BJ (cell line): Measurements from ENCODE around the gene DPEP1. TPM values are rescaled to one million over a fixed set of nuclear protein-coding genes. Genes with fewer than 3 reads are reported as not detected.

Experiments used
- CTCF ChIA-PET: fragments of 350-600 bp; formaldehyde crosslinking; extraction: SDS; loops from one replicate; lab custom pipeline; 2021; ENCODE audit warnings: antibody characterized with exemption, inconsistent platforms; lab: Yijun Ruan, JAX
- POLR2A ChIA-PET: fragments of 300-600 bp; sonication (Branson Sonifier 250); formaldehyde crosslinking; extraction: SDS; loops from one replicate; lab custom pipeline; 2021; ENCODE audit warnings: antibody characterized with exemption; lab: Charles Lee
- DNase-seq: peaks from one replicate; pipeline ENCODE4 v3.0.0-alpha.2; 2011; ENCODE audit warnings: low read depth
- H3K27me3 ChIP-seq: 2 replicates; pipeline ENCODE4 v1.6.0; 2011; ENCODE audit warnings: low read length; ENCODE audit not compliant: control insufficient read depth, insufficient read depth
- H3K36me3 ChIP-seq: 2 replicates; pipeline ENCODE4 v1.5.1; 2011; ENCODE audit warnings: low read length; ENCODE audit not compliant: control insufficient read depth, insufficient read depth
- H3K4me3 ChIP-seq: 2 replicates; pipeline ENCODE4 v1.5.1; 2011; ENCODE audit warnings: low read depth, mild to moderate bottlenecking, control low read depth, low read length
- CTCF ChIP-seq: IDR thresholded peaks from 2 replicates; pipeline ENCODE4 v1.5.1; 2011; ENCODE audit warnings: low read depth, mild to moderate bottlenecking, control low read depth, inconsistent platforms, low read length, moderate library complexity; ENCODE audit not compliant: insufficient read depth
- polyA plus RNA-seq: library from polyadenylated mRNA; depleted of rRNA; stranded (reverse); fragments of >200 nt; gene quantifications from 2 replicates; pipeline ENCODE4 v1.2.3, GENCODE V29; 2011

DPEP1 gene
- polyA plus RNA-seq, 1 experiment, result not detected

DNA sequence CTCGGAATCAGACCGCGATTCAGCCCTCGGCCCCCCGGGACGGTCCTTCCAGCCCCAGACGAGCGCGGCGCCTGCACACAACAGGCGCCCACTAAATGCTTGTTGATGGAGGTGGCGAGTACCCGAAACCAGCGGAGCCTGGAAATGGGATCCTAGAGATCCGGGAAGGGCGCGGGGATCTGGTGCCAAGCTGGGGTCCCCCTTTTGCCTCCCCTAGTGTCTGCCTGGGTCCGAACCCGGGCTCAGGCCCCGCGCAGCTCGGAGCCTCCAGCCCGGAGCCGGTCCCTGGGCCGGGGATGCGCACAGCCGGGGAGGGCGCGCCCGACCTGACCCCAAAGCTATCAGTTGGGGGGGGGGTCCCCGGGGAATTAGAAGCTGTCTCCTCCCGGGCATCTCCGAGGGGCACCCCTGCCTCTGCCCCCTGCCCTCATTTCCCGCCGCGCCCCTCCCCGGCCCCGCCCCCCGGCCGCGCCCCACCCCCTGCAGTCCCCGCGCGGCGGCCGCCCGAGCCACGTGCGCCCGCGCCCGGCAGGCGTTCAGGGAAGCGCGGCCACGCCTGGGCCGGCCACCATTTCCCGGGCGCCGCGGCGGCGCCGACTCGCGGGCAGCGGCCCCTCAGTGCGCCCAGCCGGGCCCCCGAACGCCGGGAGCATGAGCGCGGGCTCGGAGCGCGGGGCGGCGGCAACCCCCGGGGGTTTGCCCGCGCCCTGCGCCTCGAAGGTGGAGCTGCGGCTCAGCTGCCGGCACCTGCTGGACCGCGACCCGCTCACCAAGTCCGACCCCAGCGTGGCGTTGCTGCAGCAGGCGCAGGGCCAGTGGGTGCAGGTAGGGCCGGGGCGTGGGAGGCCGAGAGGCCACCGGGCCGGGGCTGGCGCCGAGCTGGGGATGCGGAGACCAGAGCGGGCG lies 37.9 kb upstream of the DPEP1 start, which contains the start of gene CPNE7:
CPNE7 (plus strand) TSS at position 512 of the 906 bp plus-strand sequence; CDS start at position 652, 140 bp downstream.
- Histone ChIP-seq H3K4me3 (peak within 1 kb of the TSS; percentile 36), H3K36me3 (no peaks in the 10 kb centered on the region), H3K27me3 (no peaks in the 10 kb centered on the region)
- no peak for DNase-seq
- CTCF ChIA-PET, result interaction anchor here (0.5 to 3.3 kb wide), 13 partner anchors 15 to 285 kb away, joined by 3 to 35 read pairs (median 4); partner anchors contain the start of gene DPEP1
- no peak for TF ChIP-seq CTCF
- POLR2A ChIA-PET, result no interaction called here

GRCh38 chr16:89576153-89577054 lies 37.0 kb upstream of the DPEP1 start:
- Histone ChIP-seq H3K36me3 (no peaks in the 10 kb centered on the region), H3K27me3 (no peaks in the 10 kb centered on the region), H3K4me3 (peak overlapping the region; percentile 36)
- DNase-seq, result no peak
- POLR2A ChIA-PET, result no interaction called here
- CTCF ChIA-PET, result interaction anchor here (0.6 to 3.3 kb wide), 11 partner anchors 26 to 284 kb away, joined by 3 to 35 read pairs (median 4); partner anchors contain the start of gene DPEP1
- TF ChIP-seq CTCF, result no peak

DNA sequence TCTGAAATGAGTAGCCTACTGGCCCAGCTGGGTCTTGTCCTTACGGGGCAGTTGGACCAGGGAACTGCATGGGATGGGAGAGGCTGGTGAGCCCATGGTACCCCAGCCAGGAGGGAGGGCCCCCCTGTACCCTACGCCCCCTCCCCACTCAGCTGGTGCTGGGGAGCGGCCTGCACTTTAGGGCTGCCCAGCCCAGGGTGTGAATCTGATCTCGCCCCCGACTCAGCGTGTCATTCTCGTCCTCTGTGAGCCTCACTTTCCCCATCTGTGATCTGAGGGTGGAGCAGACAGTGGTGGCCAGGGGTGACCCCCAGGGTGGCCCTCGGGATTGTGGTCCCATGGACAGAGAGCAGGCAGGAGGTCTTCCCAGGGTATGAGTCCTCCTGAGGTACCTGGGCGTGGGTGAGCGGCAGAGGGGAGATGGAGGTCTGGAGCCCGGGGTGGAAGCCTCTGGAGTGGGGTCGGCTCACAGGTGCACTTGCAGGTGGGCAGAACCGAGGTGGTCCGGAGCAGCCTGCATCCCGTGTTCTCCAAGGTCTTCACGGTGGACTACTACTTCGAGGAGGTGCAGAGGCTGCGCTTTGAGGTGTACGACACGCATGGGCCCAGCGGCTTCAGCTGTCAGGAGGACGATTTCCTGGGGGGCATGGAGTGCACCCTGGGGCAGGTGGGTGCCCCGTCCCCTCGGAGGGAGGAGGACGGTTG lies 36.2 kb upstream of the DPEP1 start:
- no peaks in the 10 kb centered on the region for H3K36me3 ChIP-seq
- DNase-seq, result no peak
- no peak overlapping the region for H3K4me3 ChIP-seq
- POLR2A ChIA-PET, result no interaction called here
- CTCF ChIA-PET, result interaction anchor here (0.7 to 3.3 kb wide), 4 partner anchors 25 to 64 kb away, joined by 3 to 35 read pairs (median 6); no protein-coding TSS in a partner anchor
- no peak for TF ChIP-seq CTCF
- H3K27me3 ChIP-seq, result no peaks in the 10 kb centered on the region

DNA sequence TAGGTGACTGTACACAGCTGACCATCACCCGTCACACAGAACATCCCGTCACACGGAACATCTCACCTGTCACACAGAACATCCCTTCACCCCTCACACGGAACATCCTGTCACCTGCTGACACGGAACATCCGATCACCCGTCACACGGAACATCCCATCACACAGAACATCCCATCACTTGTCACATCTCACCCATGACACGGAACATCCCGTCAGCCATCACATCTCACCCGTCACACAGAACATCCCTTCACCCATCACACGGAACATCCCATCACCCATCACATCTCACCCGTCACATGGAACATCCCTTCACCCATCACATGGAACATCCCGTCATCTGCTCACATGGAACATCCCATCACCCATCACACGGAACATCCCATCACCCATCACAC lies 34.1 kb upstream of the DPEP1 start:
- TF ChIP-seq CTCF, result no peak
- CTCF ChIA-PET, result interaction anchor here (0.7 kb wide), 1 partner anchor 67 kb away, joined by 5 read pairs; no protein-coding TSS in a partner anchor
- H3K36me3 ChIP-seq, result no peaks in the 10 kb centered on the region
- H3K27me3 ChIP-seq, result no peaks in the 10 kb centered on the region
- H3K4me3 ChIP-seq, result no peak overlapping the region
- no peak for DNase-seq
- POLR2A ChIA-PET, result no interaction called here
